Mesenchymal stem cell (in vitro differentiated cells and primary cell): ENCODE results near the gene LGALS9C.
"Not testable (repeated sequence)": the region's sequence is repeated elsewhere in the genome, so short reads cannot be mapped to it uniquely, and the experiment has no call there.

ENCODE experiments used
- DNase-seq: peaks from one replicate; pipeline ENCODE4 v3.0.0-alpha.2; 2013
- H2AFZ ChIP-seq: one replicate; pipeline ENCODE4 v1.6.1; 2013; ENCODE audit warnings: low read depth, mild to moderate bottlenecking, control low read depth, inconsistent platforms, low read length, moderate library complexity
- H2AK5ac ChIP-seq: 2 replicates; pipeline ENCODE4 v1.6.1; 2013; ENCODE audit warnings: low read length, moderate library complexity, mild to moderate bottlenecking, inconsistent platforms; ENCODE audit not compliant: severe bottlenecking
- H2BK120ac ChIP-seq: one replicate; pipeline ENCODE4 v1.6.1; 2013; ENCODE audit warnings: low read depth, mild to moderate bottlenecking, inconsistent platforms, low read length, moderate library complexity
- H2BK12ac ChIP-seq, 2 experiments: one replicate each; pipeline ENCODE4 v1.6.1; 2013; ENCODE audit warnings: inconsistent platforms in 2 of 2, low read length in 2 of 2, mild to moderate bottlenecking in 2 of 2, moderate library complexity in 2 of 2, control low read depth in 1 of 2
- H2BK15ac ChIP-seq: one replicate; pipeline ENCODE4 v1.6.1; 2013; ENCODE audit warnings: mild to moderate bottlenecking, low read depth, inconsistent platforms; ENCODE audit not compliant: poor library complexity, severe bottlenecking
- H2BK5ac ChIP-seq: 2 replicates; pipeline ENCODE4 v1.6.1; 2013; ENCODE audit warnings: low read depth, mild to moderate bottlenecking, low read length, control low read depth, inconsistent platforms; ENCODE audit not compliant: poor library complexity, severe bottlenecking
- H3K14ac ChIP-seq, 2 experiments: one replicate each; pipeline ENCODE4 v1.6.1; 2013; ENCODE audit warnings: inconsistent platforms in 2 of 2, low read length in 2 of 2, control low read depth in 1 of 2, mild to moderate bottlenecking in 1 of 2, moderate library complexity in 1 of 2
- H3K18ac ChIP-seq, 2 experiments: one replicate each; pipeline ENCODE4 v1.6.1; 2013; ENCODE audit warnings: inconsistent platforms in 2 of 2, low read length in 2 of 2, control low read depth in 1 of 2, low read depth in 1 of 2, mild to moderate bottlenecking in 1 of 2
- H3K23ac ChIP-seq, 2 experiments: one replicate each; pipeline ENCODE4 v1.6.1; 2013; ENCODE audit warnings: inconsistent platforms in 2 of 2, low read length in 2 of 2, mild to moderate bottlenecking in 2 of 2, moderate library complexity in 2 of 2, control low read depth in 1 of 2
- H3K27ac ChIP-seq: 2 replicates; pipeline ENCODE4 v1.5.1; 2013; ENCODE audit warnings: mild to moderate bottlenecking, moderate library complexity, low read length, control low read depth, inconsistent platforms; ENCODE audit not compliant: poor library complexity, severe bottlenecking
- H3K27me3 ChIP-seq, 2 experiments: 2 replicates each; pipeline versions ENCODE4 v1.6.1 to v1.7.0; 2013; ENCODE audit warnings: low read length in 2 of 2, mild to moderate bottlenecking in 2 of 2, moderate library complexity in 2 of 2, control low read depth in 1 of 2, inconsistent platforms in 1 of 2; ENCODE audit not compliant: control insufficient read depth in 1 of 2, insufficient read depth in 1 of 2
- H3K36me3 ChIP-seq, 2 experiments: 2 replicates each; pipeline versions ENCODE4 v1.6.1 to v1.7.0; 2013; ENCODE audit warnings: low read length in 2 of 2, control low read depth in 1 of 2, inconsistent platforms in 1 of 2, low read depth in 1 of 2, mild to moderate bottlenecking in 1 of 2; ENCODE audit not compliant: insufficient read depth in 2 of 2, control insufficient read depth in 1 of 2
- H3K4ac ChIP-seq, 2 experiments: one replicate each; pipeline ENCODE4 v1.6.1; 2013; ENCODE audit warnings: inconsistent platforms in 2 of 2, low read length in 2 of 2, mild to moderate bottlenecking in 2 of 2, moderate library complexity in 2 of 2, control low read depth in 1 of 2, low read depth in 1 of 2
- H3K4me1 ChIP-seq: 2 replicates; pipeline ENCODE4 v1.6.1; 2013; ENCODE audit warnings: low read depth, low read length, control low read depth; ENCODE audit not compliant: control insufficient read depth, insufficient read depth
- H3K4me2 ChIP-seq: 2 replicates; pipeline ENCODE4 v1.6.1; 2013; ENCODE audit warnings: low read length, mild to moderate bottlenecking, inconsistent platforms; ENCODE audit not compliant: poor library complexity, severe bottlenecking
- H3K4me3 ChIP-seq, 2 experiments: 2 replicates each; pipeline versions ENCODE4 v1.5.1 to v1.7.0; 2013; ENCODE audit warnings: low read length in 2 of 2, mild to moderate bottlenecking in 2 of 2, control low read depth in 1 of 2, low read depth in 1 of 2; ENCODE audit not compliant: insufficient read depth in 1 of 2
- H3K79me1 ChIP-seq: replicated peaks from 2 replicates; pipeline ENCODE4 v1.6.1; 2013; ENCODE audit warnings: mild to moderate bottlenecking, control low read depth, low read length, inconsistent platforms; ENCODE audit not compliant: poor library complexity, severe bottlenecking
- H3K9ac ChIP-seq: 2 replicates; pipeline ENCODE4 v1.7.0; 2013; ENCODE audit warnings: mild to moderate bottlenecking, low read length, moderate library complexity
- H3K9me3 ChIP-seq: 2 replicates; pipeline ENCODE4 v1.7.0; 2013; ENCODE audit warnings: mild to moderate bottlenecking, low read length; ENCODE audit not compliant: control insufficient read depth
- H4K8ac ChIP-seq: one replicate; pipeline ENCODE4 v1.6.1; 2013; ENCODE audit warnings: inconsistent platforms, mild to moderate bottlenecking, low read length, moderate library complexity
- H4K91ac ChIP-seq: one replicate; pipeline ENCODE4 v1.6.1; 2013; ENCODE audit warnings: mild to moderate bottlenecking, low read length, inconsistent platforms
- WGBS: methylation state at CpG from one replicate; pipeline ENCODE4 v1.1.7; 2013; ENCODE audit warnings: mixed read lengths; 5-methylcytosine and 5-hydroxymethylcytosine counted together

LGALS9C gene

DNA sequence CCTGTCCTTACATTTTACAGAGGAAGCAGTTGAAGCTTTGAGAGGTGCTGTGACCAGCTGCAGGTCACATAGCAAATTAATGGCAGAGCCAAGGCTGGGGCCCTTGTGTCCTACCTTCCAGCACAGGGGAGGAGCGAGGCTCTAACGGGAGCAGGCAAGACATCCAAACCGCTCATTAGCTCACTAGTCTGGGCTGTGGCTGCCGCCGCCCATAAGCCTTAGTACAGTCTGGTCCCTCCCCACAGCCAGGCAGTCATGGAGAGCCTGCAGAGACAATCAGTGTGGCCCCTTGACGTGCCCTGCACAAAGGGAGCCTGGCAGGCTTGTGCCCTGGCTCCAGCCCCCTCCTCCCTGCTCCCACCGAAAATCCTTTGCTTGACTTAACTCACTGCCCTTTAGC, 25.6 kb upstream of the LGALS9C start:
- H3K4ac ChIP-seq, H2AFZ ChIP-seq, H2BK120ac ChIP-seq, H2BK15ac ChIP-seq, H3K9me3 ChIP-seq, H3K79me1 ChIP-seq, H3K23ac ChIP-seq, H3K9ac ChIP-seq, H3K27me3 ChIP-seq, H3K4me3 ChIP-seq, H4K8ac ChIP-seq, H4K91ac ChIP-seq, H2BK12ac ChIP-seq, H3K4me1 ChIP-seq, H3K27ac ChIP-seq, DNase-seq, H3K36me3 ChIP-seq, H3K14ac ChIP-seq, H3K4me2 ChIP-seq, H2BK5ac ChIP-seq, H3K18ac ChIP-seq, H2AK5ac ChIP-seq: not testable (repeated sequence)
- WGBS = 89% methylated on average over 6 of the region's 7 CpGs

DNA sequence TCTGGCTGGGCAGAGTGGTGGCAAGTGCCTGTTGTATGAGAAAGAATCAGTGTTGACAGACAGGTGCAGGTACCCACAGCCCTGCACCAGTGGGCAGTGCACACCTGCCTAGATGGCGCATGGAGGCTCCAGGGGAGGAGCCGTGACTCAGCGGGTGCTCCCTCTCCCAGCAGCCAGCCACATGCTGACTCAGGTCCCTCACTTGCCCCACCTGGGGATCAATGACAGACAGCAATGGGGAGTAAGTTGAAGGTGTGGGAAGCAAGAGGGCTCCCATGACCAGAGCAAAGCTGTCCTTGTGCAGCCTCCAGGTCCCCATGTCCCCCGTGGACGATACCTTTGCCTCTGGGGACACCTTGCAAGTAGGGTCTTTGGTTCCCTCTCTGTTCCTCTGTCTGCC, 24.6 kb upstream of the LGALS9C start:
- not testable (repeated sequence) for H2BK5ac ChIP-seq, H3K4me3 ChIP-seq, H3K23ac ChIP-seq, H3K9me3 ChIP-seq, H3K18ac ChIP-seq, H2AFZ ChIP-seq, H3K4me2 ChIP-seq, H2BK15ac ChIP-seq, H3K36me3 ChIP-seq, H3K79me1 ChIP-seq, H3K27ac ChIP-seq, H3K14ac ChIP-seq, H3K4ac ChIP-seq, H2AK5ac ChIP-seq, DNase-seq, H3K4me1 ChIP-seq, H4K91ac ChIP-seq, H3K27me3 ChIP-seq, H3K9ac ChIP-seq, H4K8ac ChIP-seq, H2BK120ac ChIP-seq, H2BK12ac ChIP-seq
- WGBS = 96% methylated on average over 5 of the region's 5 CpGs

DNA sequence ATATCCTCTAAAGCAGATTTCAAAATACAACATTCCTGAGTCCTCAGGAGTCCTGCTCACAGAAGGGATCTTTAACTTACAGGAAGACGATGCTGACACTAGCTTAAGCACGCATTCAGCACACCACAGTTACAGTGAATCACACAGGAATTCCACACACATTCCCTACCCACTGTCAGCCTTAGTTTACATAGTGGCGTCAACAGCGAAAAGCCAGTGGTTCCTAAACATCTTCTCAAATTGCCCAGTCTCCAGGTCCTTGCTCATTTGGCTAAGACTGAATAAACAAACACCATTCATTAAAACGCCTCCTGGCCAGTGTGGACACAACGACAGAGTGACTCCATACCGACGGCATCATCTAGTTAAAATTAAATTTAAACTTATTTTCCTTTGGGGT, 17.6 kb upstream of the LGALS9C start:
- not testable (repeated sequence) for H2AFZ ChIP-seq, H3K27ac ChIP-seq, H2BK5ac ChIP-seq, H3K18ac ChIP-seq, H3K27me3 ChIP-seq, H4K8ac ChIP-seq, H3K4ac ChIP-seq, H3K4me3 ChIP-seq, H3K36me3 ChIP-seq, H2BK120ac ChIP-seq, H2BK12ac ChIP-seq, H3K4me1 ChIP-seq, H3K14ac ChIP-seq, H2BK15ac ChIP-seq, H4K91ac ChIP-seq, H2AK5ac ChIP-seq, H3K9me3 ChIP-seq, H3K79me1 ChIP-seq, H3K23ac ChIP-seq
- peak overlapping the region; percentile 65 for H3K4me2 ChIP-seq
- WGBS = 0% methylated on average over 5 of the region's 8 CpGs
- peak overlapping the region; percentile 48 for H3K9ac ChIP-seq
- peak; percentile 80 for DNase-seq

DNA sequence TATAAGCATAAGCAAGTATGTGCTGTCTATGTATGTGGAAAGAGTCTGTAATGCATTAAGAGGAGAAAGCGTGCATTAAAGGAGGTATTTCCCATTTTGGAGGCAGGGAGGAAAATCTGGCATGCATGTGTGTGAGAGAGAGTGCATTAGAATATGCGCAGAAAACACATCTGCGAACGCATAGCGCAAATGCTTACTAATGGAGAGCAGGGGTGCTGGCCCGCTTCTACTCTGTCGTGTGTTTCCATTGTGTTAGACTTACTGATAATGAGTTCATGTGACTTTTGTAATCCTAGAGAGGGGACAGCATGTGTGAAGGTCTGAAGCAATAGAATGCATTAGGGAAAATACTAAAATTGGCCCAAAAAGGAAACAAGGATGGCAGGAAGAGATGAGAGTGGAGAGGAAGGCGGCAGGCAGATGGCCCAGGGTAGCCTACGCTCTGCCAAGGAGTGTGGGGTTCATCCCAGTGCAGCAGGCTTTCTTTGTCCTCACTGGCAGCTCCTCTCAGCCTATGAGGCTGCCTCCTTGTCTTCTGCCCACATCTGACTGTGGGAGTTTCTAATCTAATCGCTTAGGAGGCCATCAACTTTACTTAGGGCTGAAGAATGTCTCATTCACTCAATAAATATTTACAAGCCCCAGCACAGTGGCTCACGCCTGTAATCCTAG, 12.6 kb upstream of the LGALS9C start:
- not testable (repeated sequence) for H3K9ac ChIP-seq, H2BK12ac ChIP-seq
- WGBS = 92% methylated on average over 7 of the region's 11 CpGs

More for the DNA sequence above, 12.6 kb upstream of the LGALS9C start:
- H3K4me3 ChIP-seq, H3K9me3 ChIP-seq, H3K14ac ChIP-seq, H2AK5ac ChIP-seq, DNase-seq, H3K27me3 ChIP-seq, H3K23ac ChIP-seq, H3K4ac ChIP-seq, H3K27ac ChIP-seq, H3K18ac ChIP-seq, H3K4me1 ChIP-seq, H2BK120ac ChIP-seq, H2AFZ ChIP-seq, H4K8ac ChIP-seq, H2BK15ac ChIP-seq, H4K91ac ChIP-seq, H3K79me1 ChIP-seq, H3K36me3 ChIP-seq, H3K4me2 ChIP-seq, H2BK5ac ChIP-seq: not testable (repeated sequence)
